Measurements from ENCODE around the gene PITPNM3.

The PITPNM3 gene

DNA sequence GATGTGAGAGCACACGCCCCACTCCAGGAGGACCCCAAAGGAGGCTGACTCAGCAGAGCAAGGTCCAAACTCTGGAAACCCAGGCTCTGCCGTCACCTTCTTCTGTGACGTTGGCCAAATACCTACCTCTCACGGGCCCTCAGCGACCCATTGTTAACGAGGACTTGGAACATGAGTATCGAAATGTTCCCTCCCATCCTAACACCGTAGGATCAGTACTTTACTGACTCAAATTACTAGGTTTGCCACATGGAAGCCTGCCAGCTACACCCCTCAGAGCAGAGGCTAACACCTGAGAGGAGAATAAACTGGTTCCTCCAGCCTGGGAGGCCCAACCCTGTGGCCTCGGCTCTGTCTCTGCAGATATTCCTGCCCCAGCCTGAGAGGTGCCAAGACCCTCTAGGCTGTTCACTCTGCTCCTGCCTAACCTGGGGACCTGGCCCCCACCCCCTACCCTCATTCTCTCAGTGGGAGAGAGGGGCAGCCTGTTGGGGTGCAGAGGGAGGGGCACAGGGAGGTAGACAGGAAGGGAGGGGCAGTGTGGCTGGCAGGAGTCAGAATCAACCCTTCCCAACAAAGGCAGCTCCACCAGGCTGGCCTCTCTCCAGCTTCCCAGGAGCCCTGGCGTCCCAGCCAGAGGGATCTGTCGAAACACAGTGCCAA lies 4.4 kb downstream of the PITPNM3 start:
- no peak for DNase-seq (ENCODE audit: low read depth)

DNA sequence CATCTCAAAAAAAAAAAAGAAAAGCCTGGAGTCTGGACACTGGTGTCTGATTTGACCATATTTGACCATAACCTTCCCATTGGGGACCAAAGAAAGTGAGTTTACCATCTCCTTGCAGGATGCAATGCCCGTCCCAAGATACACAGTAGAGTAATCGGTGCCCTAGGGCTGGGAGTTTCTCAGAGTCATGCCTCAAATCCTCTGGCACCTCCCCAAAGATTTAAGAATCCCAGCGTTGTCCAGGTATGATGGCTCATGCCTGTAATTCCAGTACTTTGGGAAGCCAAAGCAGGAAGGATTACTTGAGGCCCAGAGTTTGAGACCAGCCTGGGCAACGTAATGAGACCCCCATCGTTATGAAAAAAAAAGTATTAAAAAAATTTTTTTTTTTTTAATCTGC lies 5.0 kb downstream of the PITPNM3 start:
- no peak for DNase-seq (ENCODE audit: low read depth)

DNA sequence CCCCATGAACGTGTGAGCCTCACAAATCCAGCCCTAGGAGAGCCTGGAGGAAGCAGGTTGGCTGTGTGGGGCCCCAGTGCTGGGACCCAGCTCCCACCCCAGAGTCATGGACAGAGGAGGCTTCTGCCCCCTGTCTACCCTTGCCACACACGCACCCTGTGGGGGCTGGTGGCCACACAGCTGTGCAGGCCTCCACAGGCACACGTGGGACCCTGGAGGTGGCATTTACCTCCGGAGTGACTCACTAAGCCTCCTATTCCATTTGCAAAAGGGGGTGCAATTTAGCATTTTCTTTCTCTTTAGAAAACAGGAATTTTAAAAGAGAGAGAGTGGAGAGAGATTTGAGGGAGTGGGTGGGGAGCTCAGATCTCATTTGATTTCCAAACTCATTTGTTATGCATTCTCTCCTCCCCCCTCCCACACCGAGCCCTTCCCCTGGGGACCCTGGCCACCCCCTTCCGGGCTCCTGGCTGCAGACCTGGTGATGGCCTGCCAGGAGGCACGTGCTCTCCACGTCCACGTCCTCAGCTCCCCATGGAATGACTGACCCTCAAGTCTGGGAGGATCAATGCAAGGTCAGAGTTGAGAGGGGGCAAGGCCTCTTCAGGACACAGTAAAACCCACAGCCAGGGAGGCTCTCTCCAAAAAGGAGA lies 6.8 kb downstream of the PITPNM3 start:
- DNase-seq (ENCODE audit: low read depth): no peak

DNA sequence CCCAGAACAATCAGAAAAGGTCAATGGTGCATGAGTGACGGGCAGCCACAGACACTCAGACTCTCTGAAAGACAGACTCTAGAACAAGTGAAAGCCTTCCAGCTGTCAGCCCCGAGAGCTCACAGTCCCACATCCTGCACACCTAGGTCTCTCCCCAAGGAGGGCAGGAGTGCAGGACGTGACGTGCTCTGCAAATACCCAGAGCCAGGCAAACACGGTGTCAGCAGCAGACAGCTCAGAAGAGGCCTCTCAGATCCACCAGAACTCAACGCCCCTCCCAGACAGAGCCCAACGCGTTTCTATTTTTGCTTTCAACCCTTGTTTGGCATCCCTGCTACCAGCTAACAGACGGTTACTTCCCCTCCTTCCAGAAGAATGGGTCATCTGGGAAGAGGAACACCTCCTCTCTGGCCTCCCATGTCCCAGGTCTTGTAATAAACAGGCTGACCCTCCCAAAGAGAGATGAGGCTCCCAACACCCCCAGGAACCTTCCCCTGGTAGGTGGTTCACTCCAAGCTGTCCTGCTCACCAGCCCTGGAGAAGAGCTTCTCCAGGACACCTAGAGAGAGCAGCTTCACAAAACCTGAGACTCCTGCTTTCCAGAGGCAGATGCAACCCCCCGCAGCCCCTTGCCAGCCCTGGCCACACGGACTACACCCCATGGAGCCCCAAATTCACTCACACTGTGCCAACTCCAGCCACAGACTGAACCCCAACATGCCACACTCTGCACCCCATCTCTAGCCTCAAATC lies 7.6 kb downstream of the PITPNM3 start:
- DNase-seq (ENCODE audit: low read depth): no peak

GRCh38 chr17:6548034-6548433 lies 8.3 kb downstream of the PITPNM3 start:
- DNase-seq (ENCODE audit: low read depth): no peak

DNA sequence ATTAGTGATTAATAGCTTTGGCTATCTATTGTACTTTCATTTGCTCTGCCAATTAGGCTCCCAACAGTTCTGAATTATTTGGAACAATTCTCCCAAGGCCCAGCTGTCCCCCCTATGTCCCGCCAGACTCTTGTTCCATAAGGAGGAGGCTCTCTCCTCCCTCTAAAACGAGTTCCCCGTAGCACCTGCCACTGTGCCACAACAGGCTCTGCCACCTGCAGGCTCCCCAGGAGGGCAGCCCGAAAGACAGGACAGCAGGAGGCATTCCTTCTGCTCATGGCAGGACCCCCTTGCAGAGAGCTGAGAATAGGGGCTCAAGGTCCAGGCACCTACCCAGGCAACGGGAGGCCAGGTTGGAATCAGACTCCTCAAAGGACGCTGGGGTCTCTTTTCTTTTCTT lies 9.0 kb downstream of the PITPNM3 start:
- no peak for DNase-seq (ENCODE audit: low read depth)

- DNase-seq (ENCODE audit: low read depth): peak; percentile 41
These were observed 10.2 kb downstream of the PITPNM3 start for GRCh38 chr17:6546069-6546718.

GRCh38 chr17:6545291-6545690 lies 11.1 kb downstream of the PITPNM3 start:
- no peak for DNase-seq (ENCODE audit: low read depth)

DNA sequence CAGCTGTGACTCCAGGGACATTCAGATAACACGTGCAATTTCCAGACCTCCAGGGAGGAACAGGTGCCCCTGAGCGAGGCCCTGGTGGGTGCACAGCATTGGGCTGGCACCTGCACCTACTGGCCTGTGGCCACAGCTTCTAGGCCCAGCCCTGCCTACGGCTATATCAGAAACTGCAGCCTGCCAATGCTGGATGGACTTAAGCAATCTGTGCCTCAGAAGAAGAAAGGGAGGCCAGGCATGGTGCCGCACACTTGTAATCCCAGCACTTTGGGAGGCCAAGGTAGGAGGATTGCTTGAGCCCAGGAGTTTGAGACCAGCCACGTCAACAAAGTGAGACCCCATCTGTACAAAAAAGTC lies 12.4 kb downstream of the PITPNM3 start:
- DNase-seq (ENCODE audit: low read depth): no peak

- DNase-seq (ENCODE audit: low read depth): no peak
These were observed 13.0 kb downstream of the PITPNM3 start for GRCh38 chr17:6543079-6544010.

GRCh38 chr17:6542577-6542976 lies 13.8 kb downstream of the PITPNM3 start:
- no peak for DNase-seq (ENCODE audit: low read depth)

DNA sequence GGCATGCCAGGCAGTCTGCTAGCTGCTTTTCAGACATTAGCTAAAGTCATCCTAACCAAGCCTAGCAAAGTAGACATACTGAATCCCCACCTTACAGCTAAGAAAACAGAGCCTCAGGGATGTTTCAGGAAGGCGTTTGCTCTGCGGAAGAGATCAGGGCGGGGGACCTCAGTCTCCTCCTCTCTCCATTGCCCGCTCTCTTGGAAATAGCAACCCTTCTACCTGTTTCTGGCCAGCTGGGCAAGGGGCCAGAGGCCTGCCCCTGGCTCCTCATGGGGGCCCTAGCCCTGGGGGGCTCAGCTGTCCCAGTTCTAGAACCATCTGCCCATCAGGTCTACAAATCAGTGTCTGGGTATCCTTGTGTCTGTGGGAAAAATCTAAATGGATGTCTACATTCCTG lies 14.5 kb downstream of the PITPNM3 start:
- DNase-seq (ENCODE audit: low read depth): no peak

GRCh38 chr17:6539871-6540270 lies 16.5 kb downstream of the PITPNM3 start:
- no peak for DNase-seq (ENCODE audit: low read depth)

- DNase-seq (ENCODE audit: low read depth): no peak
These were observed 19.7 kb downstream of the PITPNM3 start for GRCh38 chr17:6536566-6537065.

- DNase-seq (ENCODE audit: low read depth): no peak
These were observed 20.3 kb downstream of the PITPNM3 start for GRCh38 chr17:6536053-6536452.

DNA sequence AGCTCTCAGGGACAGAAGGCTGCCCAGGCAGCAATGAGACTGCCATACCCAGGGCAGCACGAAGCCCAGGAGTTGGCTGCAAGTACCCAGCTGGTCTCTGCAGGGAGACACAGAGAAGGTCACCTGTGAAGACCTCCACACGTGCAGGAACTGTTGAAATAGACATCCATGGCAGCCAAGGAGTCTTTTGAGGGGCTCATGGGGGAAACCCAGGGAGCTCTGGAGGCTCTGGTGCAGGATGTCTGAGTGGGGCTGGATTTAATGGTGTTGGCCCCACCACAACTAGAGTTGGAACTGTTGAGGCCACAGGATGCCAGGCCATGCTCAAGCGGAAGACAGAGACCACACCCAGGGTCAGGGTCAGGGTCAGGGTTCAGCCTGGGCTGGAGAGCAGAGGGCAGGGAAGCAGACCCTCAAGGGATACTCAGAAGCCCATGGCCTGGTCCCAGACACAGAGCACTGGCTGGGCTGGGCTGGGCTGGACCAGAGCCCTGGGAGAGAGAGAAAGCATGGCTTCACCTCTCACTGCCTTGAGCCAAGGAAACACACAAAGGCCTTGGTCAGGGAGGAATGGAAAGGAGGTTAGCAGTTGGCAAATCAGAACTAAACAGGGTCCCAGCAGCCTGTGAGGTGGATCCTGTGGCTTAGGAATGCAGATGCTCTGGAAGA lies 21.4 kb downstream of the PITPNM3 start:
- DNase-seq (ENCODE audit: low read depth): no peak

- DNase-seq (ENCODE audit: low read depth): no peak
These were observed 23.9 kb downstream of the PITPNM3 start for GRCh38 chr17:6532441-6532885.

- no peak for DNase-seq (ENCODE audit: low read depth)
These were observed 24.8 kb downstream of the PITPNM3 start for GRCh38 chr17:6531575-6531974.

GRCh38 chr17:6530324-6530920 lies 25.9 kb downstream of the PITPNM3 start:
- no peak for DNase-seq (ENCODE audit: low read depth)

DNA sequence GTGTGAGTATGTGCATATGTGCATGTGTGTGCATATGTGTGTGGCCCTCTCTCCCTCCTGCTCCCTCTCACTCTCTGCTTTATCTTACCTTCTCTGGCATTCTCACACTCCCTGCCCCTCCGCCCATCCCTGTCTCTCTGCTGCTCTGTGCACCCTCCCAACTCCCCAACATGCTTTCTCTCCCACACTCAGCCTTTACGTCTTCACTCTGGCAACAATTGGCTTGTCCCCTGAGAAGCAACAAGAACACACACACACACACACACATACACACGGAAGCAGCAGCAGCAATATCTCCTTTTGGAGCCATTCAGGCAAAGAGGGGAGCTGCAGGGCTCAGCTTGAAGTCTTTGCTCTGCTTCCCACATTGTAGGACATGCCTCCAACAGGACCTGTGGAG lies 27.8 kb downstream of the PITPNM3 start:
- no peak for DNase-seq (ENCODE audit: low read depth)

All from EH (cell line).